C4-2B (cell line): Measurements from ENCODE around the gene PTPRR.

Source experiments
- H3K27ac ChIP-seq: fragments of 450-650 bp; 2 replicates; pipeline ENCODE4 v1.5.1; 2017
- CTCF ChIP-seq: fragments of 450-650 bp; conservative IDR thresholded peaks from 2 replicates; pipeline ENCODE4 v1.5.1; 2017; ENCODE audit warnings: mild to moderate bottlenecking
- ZFX ChIP-seq: fragments of 450-650 bp; IDR thresholded peaks from 2 replicates; pipeline ENCODE4 v1.6.1; 2017

The PTPRR gene

GRCh38 chr12:70590549-70591226 lies 329.9 kb downstream of the PTPRR start:
- no peak for TF ChIP-seq CTCF
- TF ChIP-seq ZFX: no peak
- H3K27ac ChIP-seq: no peak overlapping the region

GRCh38 chr12:70590051-70590450 lies 330.5 kb downstream of the PTPRR start:
- TF ChIP-seq ZFX (no peak), CTCF (peak; percentile 93)
- no peak overlapping the region for H3K27ac ChIP-seq
